Mucosa of gallbladder (tissue), 1 donor: ENCODE results near the gene FOXN4. TPM values are rescaled to one million over a fixed set of nuclear protein-coding genes. Genes with fewer than 3 reads are reported as not detected.

Experiments used
- DNase-seq: peaks from one replicate; pipeline ENCODE4 v3.0.0-alpha.2; 2020; ENCODE audit warnings: low spot score
- total RNA-seq: library from RNA; stranded (reverse); gene quantifications from one replicate; pipeline ENCODE4 v1.2.1, GENCODE V29; 2021
- donor health status: DM: no; HTN: no; CAD: no.

Gene FOXN4
- total RNA-seq, 1 donor from 2014 or later, result not detected

DNA sequence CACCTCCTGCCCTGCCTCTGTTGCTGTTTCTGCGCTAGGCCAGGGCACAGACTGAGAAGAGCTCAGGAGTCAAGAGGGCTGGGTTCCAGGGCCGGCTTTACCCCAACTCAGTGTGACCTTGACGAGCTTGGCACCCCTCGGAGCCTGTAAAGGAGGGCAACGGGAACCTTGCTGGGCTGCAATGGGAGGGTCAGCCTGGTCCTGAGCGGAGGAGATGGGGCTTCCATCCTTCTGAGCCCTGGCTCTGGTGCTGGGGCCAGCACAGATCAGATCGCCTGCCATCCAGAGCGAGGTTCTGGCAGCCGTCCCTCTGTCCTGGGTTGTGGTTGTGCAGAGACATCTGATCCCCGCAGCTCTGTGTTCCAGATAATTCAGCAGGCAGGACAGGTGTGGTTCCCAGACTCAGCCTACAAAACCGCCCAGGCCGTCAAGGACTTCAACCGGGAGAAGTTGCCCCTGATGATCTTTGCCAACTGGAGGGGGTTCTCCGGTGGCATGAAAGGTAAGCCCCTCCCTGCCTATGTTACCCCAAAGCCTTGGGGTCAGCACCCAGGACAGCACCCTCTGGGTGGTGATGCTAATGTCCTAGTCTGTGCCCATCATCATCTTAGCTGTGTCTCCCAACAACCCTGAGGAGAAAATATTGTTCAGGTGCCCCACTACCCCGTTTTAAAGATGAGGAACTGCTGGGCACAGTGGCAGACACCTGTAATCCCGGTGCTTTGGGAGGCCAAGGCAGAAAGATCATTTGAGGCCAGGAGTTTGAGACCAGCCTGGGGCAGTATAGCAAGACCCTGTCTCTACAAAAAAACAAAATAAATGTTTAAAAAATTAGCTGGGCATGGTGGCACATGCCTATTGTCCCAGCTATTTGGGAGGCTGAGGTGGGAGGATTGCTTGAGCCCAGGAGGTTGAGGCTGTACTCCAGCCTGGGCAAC, 50.2 kb downstream of the FOXN4 start:
- DNase-seq, result no peak

GRCh38 chr12:109258201-109258600, 50.9 kb downstream of the FOXN4 start:
- no peak for DNase-seq

DNA sequence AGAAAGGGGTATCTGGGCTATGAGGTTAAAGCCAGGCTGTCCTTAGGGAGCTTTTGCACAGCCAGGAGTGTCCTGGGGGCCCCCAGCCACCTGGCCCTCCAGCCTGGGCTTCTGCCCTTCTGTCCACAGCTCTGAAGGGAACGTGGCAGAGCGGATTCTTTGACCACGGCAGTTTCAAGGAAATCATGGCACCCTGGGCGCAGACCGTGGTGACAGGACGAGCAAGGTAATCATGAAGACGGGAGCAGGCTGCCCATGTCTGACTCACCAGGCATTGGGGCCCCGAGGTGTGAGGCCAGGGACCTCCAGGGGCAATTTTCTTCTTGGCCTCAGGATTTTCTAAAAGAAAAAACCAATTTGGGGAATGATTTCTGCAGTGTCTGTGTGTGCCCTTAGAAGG, 53.1 kb downstream of the FOXN4 start:
- DNase-seq, result no peak

DNA sequence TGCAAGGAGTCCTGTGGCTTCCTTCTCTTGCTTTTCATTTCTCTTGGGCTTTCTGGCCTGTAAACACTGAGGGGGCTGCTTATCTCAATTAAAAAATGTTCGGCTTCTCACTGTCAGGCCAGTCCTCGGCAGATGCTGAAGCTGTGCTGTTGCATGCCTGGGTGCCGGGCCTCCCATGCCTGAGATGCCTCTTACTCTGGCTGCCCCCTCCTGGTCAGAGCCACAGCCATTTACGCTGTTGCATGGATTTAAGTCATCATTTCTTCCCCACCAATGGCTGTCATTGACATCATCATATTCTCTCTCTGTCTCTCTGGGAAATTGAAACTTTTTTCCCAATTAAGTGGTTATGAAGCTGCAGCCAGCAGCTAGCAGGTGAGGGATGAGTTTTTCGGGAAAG, 53.7 kb downstream of the FOXN4 start:
- no peak for DNase-seq

- DNase-seq, result no peak
Observed at GRCh38 chr12:109253913-109254544, 55.1 kb downstream of the FOXN4 start.

DNA sequence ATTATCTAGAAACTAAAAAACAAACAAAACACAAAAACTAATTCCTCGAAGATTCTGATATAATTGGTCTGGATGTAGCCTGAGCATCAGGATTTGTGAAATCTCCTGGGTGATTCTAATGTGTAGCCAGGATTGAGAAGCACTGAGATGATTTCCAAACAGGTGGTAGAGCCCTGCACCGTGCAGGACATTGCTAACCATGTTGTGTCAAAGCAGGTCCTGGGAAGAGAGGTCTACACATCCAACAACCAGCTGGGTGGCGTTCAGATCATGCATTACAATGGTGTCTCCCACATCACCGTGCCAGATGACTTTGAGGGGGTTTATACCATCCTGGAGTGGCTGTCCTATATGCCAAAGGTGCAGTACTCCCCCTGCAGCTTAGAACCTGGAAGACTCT, 56.3 kb downstream of the FOXN4 start:
- no peak for DNase-seq

DNA sequence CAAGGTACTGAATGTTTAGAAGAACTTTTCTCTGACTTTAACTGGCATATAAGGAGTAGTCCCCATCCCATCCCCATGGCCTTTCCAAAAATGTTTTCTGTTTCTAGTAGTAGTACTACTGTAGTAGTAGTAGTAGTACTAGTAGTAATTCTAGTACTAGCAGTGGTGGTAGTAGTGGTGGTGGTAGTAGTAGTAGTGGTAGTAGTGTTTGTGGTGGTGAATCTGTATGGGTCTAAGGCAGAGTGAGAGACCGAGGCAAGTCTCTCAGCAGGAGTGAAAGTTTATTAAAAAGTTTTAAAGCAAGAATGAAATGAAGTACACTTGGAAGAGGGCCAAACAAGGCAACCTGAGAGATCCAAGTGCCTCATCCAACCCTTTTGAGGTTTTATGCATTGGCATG, 58.6 kb downstream of the FOXN4 start:
- no peak for DNase-seq

GRCh38 chr12:109247831-109248654, 61.0 kb downstream of the FOXN4 start:
- DNase-seq, result peak; percentile 64

DNA sequence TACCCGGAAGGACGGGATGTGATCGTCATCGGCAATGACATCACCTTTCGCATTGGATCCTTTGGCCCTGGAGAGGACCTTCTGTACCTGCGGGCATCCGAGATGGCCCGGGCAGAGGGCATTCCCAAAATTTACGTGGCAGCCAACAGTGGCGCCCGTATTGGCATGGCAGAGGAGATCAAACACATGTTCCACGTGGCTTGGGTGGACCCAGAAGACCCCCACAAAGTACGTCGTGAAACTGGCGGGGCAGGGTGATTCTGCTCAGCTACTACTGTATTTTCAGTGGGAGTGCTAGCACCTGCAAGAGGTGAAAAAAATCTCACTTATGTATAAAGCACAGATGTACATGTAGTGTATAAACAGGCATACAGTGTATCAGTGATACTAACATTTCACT, 62.9 kb downstream of the FOXN4 start:
- no peak for DNase-seq

- DNase-seq, result no peak
Observed at GRCh38 chr12:109244073-109244472, 65.0 kb downstream of the FOXN4 start.

DNA sequence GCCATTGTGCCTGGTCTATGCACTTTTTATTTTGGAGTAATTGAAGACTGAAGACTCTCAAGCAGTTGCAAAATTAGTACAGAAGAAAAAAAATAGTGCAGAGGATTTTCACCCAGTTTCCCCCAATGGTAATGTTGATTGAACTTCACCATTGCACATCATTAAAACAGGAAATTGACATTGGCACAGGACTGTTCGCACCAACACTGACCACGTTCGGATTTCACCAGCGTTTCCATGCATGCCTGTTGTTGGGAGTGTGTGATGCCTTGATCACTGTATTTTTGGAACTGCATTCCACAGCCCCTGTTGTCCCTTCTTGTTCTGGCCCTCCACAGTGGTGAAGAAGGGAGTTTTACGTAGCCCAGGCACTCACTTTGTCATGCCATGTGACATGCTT, 67.1 kb downstream of the FOXN4 start:
- no peak for DNase-seq

DNA sequence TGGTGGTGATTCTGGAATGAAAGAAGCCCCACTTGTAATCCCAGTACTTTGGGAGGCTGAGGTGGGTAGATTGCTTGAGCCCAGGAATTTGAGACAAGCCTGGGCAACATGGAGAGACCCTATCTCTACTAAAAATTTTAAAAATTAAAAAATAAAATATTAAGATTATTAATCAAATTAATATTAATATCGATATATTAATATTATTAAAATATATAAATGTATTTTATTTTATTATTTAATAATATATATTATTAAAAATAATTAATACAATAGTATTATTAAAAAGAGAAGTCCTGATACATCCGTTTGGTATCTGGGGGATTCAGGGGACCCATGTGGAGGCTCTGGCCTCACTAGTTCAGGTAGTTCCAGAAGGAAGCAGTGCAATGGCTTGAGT, 68.7 kb downstream of the FOXN4 start:
- DNase-seq, result no peak

DNA sequence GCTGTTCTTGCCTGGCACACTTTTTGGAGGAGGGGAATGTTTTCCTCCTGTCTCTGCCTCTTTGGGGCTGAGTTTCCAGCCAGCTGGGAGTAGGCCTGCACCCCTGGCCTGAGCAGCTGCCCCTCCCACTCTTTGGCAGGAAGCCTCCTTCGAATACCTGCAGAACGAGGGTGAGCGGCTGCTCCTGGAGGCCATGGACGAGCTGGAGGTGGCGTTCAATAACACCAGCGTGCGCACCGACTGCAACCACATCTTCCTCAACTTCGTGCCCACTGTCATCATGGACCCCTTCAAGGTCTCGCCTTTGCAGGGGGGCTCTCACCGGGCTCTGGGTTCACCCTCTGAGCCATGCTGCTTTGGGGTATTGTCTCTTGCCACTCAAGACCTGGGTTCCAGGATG, 69.4 kb downstream of the FOXN4 start:
- DNase-seq, result no peak

DNA sequence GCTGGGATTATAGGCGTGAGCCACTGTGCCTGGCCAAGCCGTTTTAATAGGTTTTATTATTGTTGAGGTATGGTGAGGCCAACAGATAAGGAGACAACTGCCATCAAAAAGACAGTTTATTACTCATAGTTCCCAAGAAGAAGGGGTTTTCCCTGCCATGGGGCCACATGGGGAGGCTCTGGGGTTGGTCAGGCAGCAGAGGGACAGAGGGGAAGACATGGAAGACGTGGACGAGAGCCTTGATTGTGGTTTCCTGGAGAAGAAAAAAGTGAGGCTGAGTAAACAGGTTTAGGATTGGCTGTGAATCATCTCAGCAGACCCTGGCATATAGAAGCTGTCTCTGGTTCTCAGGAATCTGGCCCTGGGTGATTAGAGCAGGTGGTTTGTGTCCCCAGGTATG, 69.9 kb downstream of the FOXN4 start:
- no peak for DNase-seq

GRCh38 chr12:109236257-109236656, 72.8 kb downstream of the FOXN4 start:
- no peak for DNase-seq

DNA sequence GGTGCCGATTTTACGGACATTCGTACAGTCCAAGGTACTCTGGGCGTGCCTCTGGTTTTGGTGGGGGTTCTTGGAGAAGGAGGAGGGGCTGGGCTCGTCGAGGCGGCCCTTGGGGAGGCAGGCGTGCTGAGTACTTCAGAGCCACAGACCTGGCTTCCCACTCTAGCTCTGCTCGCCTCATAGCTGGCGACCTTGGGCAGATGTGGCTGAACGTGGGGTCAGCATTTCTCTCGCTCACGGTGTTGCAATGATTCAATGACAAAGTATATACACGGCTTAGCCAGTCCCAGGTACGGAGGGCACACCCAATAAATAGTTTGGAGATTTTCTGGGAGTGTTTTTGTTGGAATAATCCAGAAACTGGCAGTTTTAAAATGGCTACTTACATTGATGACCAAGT, 75.1 kb downstream of the FOXN4 start:
- DNase-seq, result no peak

DNA sequence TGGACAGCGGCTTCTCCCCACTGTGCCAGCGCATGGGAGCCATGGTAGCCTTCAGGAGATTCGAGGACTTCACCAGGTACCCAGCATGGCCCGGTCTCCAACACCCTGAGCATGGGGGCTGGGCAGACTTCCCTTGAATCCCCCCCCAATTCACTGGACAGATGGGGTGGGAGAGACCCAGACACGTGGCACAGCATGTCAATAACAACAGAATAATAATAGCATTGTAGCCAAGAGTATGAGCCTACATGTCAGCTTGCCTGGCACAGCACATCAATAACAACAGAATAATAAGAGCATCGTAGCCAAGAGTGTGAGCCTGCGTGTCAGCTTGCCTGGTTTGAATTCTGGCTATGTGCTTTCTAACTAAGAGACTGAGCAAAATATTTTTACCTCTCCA, 76.4 kb downstream of the FOXN4 start:
- no peak for DNase-seq

- no peak for DNase-seq
Observed at GRCh38 chr12:109230193-109230592, 78.9 kb downstream of the FOXN4 start.

- DNase-seq, result no peak
Observed at GRCh38 chr12:109228664-109229063, 80.4 kb downstream of the FOXN4 start.
